GM23338 (cell line): ENCODE data around the gene DNAH10. TPM values are rescaled to one million over a fixed set of nuclear protein-coding genes. Genes with fewer than 3 reads are reported as not detected.

Experiments used
- ATAC-seq: fragments of 200-7000 bp; cut with Tn5 transposase; 3 replicates; pipeline ENCODE4 v1.9.1; 2020
- DNase-seq: peaks from one replicate; pipeline ENCODE4 v3.0.0-alpha.2; 2015; ENCODE audit warnings: low spot score
- H2AFZ ChIP-seq: fragments of 200-600 bp; sonication (generic); 2 replicates; pipeline ENCODE4 v1.8.0; 2016; ENCODE audit warnings: antibody characterized with exemption, mild to moderate bottlenecking, moderate library complexity
- H3F3A ChIP-seq: fragments of 200-600 bp; sonication (generic); replicated peaks from 2 replicates; pipeline ENCODE4 v1.8.0; 2017; ENCODE audit warnings: antibody characterized with exemption, mixed run types, low read depth
- H3K27ac ChIP-seq: fragments of 200-600 bp; sonication (generic); 2 replicates; pipeline ENCODE4 v1.6.1; 2016; ENCODE audit warnings: low read depth
- H3K27me3 ChIP-seq: fragments of 200-600 bp; sonication (generic); 2 replicates; pipeline ENCODE4 v1.8.0; 2016; ENCODE audit warnings: mild to moderate bottlenecking, mixed run types, moderate library complexity; ENCODE audit not compliant: insufficient read depth
- H3K36me3 ChIP-seq: fragments of 200-600 bp; sonication (generic); 2 replicates; pipeline ENCODE4 v1.8.0; 2016; ENCODE audit warnings: mild to moderate bottlenecking; ENCODE audit not compliant: insufficient read depth
- H3K4me1 ChIP-seq: fragments of 200-600 bp; sonication (generic); 2 replicates; pipeline ENCODE4 v1.8.0; 2016; ENCODE audit warnings: mild to moderate bottlenecking, moderate library complexity; ENCODE audit not compliant: insufficient read depth
- H3K4me2 ChIP-seq: fragments of 200-600 bp; sonication (generic); 2 replicates; pipeline ENCODE4 v1.7.1; 2017; ENCODE audit warnings: mixed run types
- H3K4me3 ChIP-seq: fragments of 200-600 bp; sonication (generic); 2 replicates; pipeline ENCODE4 v1.6.1; 2016; ENCODE audit warnings: mixed run types
- H3K79me2 ChIP-seq: fragments of 200-600 bp; sonication (generic); replicated peaks from 2 replicates; pipeline ENCODE4 v1.8.0; 2017; ENCODE audit warnings: mild to moderate bottlenecking; ENCODE audit not compliant: insufficient read depth
- H3K9me2 ChIP-seq: fragments of 200-600 bp; sonication (generic); 2 replicates; pipeline ENCODE4 v1.8.0; 2017; ENCODE audit not compliant: insufficient read depth
- H4K20me1 ChIP-seq: fragments of 200-600 bp; sonication (generic); replicated peaks from 2 replicates; pipeline ENCODE4 v1.8.0; 2017; ENCODE audit warnings: mild to moderate bottlenecking; ENCODE audit not compliant: insufficient read depth
- H3K27ac Mint-ChIP-seq: 2 replicates; pipeline ENCODE4 v1.8.0; 2020; ENCODE audit warnings: inconsistent platforms, mild to moderate bottlenecking, moderate library complexity, mixed read lengths
- H3K27me3 Mint-ChIP-seq: 3 replicates; pipeline ENCODE4 v1.8.0; 2022; ENCODE audit warnings: low read depth, mild to moderate bottlenecking, moderate library complexity, mixed read lengths, inconsistent platforms; ENCODE audit not compliant: insufficient read depth, poor library complexity
- H3K36me3 Mint-ChIP-seq: 3 replicates; pipeline ENCODE4 v1.8.0; 2021; ENCODE audit warnings: low read depth, mild to moderate bottlenecking, inconsistent platforms, moderate library complexity, mixed read lengths
- H3K4me1 Mint-ChIP-seq: 3 replicates; pipeline ENCODE4 v1.8.0; 2020; ENCODE audit warnings: mild to moderate bottlenecking, inconsistent platforms, mixed read lengths
- H3K4me3 Mint-ChIP-seq: 3 replicates; pipeline ENCODE4 v1.8.0; 2021; ENCODE audit warnings: moderate library complexity, mild to moderate bottlenecking, inconsistent platforms, mixed read lengths
- H3K9me3 Mint-ChIP-seq: 3 replicates; pipeline ENCODE4 v1.8.0; 2020; ENCODE audit warnings: moderate library complexity, mild to moderate bottlenecking, inconsistent platforms, mixed read lengths
- CREB1 ChIP-seq: fragments of 250-450 bp; sonication (Bioruptor Pico); IDR thresholded peaks from 2 replicates; pipeline ENCODE4 v1.5.0; 2020; ENCODE audit warnings: low read depth, mild to moderate bottlenecking, moderate library complexity
- CTCF ChIP-seq, 2 experiments: fragments of 200-600 bp in 1 of 2; sonication (generic) in 1 of 2; conservative IDR thresholded peaks; 2 replicates each; pipeline versions ENCODE4 v1.5.1 to v1.6.1; 2016 to 2017; ENCODE audit warnings: antibody characterized with exemption in 2 of 2, low read depth in 2 of 2, mild to moderate bottlenecking in 2 of 2, moderate library complexity in 1 of 2
- ETS1 ChIP-seq: IDR thresholded peaks from 2 replicates; pipeline ENCODE4 v1.6.1; 2016; ENCODE audit warnings: antibody characterized with exemption
- EZH2 ChIP-seq: fragments of 200-600 bp; sonication (generic); IDR thresholded peaks from one replicate; pipeline ENCODE4 v1.8.0; 2017; ENCODE audit warnings: antibody characterized with exemption, mild to moderate bottlenecking, low read depth; ENCODE audit not compliant: unreplicated experiment
- JUNB ChIP-seq: IDR thresholded peaks from one replicate; pipeline ENCODE4 v1.6.1; 2016; ENCODE audit warnings: antibody characterized with exemption; ENCODE audit not compliant: unreplicated experiment
- POLR2AphosphoS5 ChIP-seq: IDR thresholded peaks from 2 replicates; pipeline ENCODE4 v1.6.1; 2016; ENCODE audit warnings: antibody characterized with exemption, low read depth
- STAT1 ChIP-seq: IDR thresholded peaks from one replicate; pipeline ENCODE4 v1.6.1; 2016; ENCODE audit warnings: antibody characterized with exemption; ENCODE audit not compliant: unreplicated experiment
- ZNF331 ChIP-seq: fragments of 250-450 bp; sonication (Bioruptor Pico); IDR thresholded peaks from 2 replicates; pipeline ENCODE4 v1.5.0; 2020; ENCODE audit warnings: low read depth, mild to moderate bottlenecking, moderate library complexity
- polyA plus RNA-seq: library from polyadenylated mRNA; unstranded; fragments of >200 nt; fragmentation: Nextera tagmentation; extraction: Ambion mirVana; gene quantifications from 2 replicates; pipeline ENCODE4 v1.2.1, GENCODE V29; 2016
- total RNA-seq: library from RNA; depleted of rRNA; stranded (reverse); fragments of >200 nt; shearing (Covaris generic); gene quantifications from 2 replicates; pipeline ENCODE4 v1.2.3, GENCODE V29; 2014
- TF ChIP-seq, protein P1 (sequence below): fragments of 250-450 bp; sonication (Bioruptor Pico); IDR thresholded peaks from 2 replicates; pipeline ENCODE4 v1.5.0; 2020; ENCODE audit warnings: mild to moderate bottlenecking, moderate library complexity
- TF ChIP-seq, protein P2 (sequence below): IDR thresholded peaks from one replicate; pipeline ENCODE4 v1.6.1; 2018; ENCODE audit warnings: antibody characterized with exemption; ENCODE audit not compliant: unreplicated experiment

DNAH10 gene
- total and polyA plus RNA-seq, 2 experiments from 2014 or later: 0.03 TPM

DNA sequence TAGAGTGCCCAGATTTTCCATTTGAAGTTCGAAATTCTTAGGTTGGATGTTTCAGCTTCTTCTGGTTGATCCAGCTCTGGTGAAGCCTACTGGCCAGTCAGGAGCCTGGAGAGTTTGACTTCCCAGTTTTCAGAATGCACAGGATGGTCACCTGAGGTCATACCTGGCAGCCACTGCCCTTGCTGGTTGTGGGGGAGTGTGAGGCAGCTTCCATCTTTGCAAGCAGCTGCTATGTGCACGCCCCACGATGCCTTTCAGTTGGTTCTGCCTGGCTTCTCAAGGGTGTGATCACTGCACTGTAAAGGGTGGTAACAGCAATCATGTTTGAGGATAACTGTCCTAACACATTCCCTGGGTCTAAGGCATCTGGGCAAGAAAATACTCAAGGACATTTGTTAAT, 195.1 kb downstream of the DNAH10 start (continued):
- TF ChIP-seq, protein P1, sequence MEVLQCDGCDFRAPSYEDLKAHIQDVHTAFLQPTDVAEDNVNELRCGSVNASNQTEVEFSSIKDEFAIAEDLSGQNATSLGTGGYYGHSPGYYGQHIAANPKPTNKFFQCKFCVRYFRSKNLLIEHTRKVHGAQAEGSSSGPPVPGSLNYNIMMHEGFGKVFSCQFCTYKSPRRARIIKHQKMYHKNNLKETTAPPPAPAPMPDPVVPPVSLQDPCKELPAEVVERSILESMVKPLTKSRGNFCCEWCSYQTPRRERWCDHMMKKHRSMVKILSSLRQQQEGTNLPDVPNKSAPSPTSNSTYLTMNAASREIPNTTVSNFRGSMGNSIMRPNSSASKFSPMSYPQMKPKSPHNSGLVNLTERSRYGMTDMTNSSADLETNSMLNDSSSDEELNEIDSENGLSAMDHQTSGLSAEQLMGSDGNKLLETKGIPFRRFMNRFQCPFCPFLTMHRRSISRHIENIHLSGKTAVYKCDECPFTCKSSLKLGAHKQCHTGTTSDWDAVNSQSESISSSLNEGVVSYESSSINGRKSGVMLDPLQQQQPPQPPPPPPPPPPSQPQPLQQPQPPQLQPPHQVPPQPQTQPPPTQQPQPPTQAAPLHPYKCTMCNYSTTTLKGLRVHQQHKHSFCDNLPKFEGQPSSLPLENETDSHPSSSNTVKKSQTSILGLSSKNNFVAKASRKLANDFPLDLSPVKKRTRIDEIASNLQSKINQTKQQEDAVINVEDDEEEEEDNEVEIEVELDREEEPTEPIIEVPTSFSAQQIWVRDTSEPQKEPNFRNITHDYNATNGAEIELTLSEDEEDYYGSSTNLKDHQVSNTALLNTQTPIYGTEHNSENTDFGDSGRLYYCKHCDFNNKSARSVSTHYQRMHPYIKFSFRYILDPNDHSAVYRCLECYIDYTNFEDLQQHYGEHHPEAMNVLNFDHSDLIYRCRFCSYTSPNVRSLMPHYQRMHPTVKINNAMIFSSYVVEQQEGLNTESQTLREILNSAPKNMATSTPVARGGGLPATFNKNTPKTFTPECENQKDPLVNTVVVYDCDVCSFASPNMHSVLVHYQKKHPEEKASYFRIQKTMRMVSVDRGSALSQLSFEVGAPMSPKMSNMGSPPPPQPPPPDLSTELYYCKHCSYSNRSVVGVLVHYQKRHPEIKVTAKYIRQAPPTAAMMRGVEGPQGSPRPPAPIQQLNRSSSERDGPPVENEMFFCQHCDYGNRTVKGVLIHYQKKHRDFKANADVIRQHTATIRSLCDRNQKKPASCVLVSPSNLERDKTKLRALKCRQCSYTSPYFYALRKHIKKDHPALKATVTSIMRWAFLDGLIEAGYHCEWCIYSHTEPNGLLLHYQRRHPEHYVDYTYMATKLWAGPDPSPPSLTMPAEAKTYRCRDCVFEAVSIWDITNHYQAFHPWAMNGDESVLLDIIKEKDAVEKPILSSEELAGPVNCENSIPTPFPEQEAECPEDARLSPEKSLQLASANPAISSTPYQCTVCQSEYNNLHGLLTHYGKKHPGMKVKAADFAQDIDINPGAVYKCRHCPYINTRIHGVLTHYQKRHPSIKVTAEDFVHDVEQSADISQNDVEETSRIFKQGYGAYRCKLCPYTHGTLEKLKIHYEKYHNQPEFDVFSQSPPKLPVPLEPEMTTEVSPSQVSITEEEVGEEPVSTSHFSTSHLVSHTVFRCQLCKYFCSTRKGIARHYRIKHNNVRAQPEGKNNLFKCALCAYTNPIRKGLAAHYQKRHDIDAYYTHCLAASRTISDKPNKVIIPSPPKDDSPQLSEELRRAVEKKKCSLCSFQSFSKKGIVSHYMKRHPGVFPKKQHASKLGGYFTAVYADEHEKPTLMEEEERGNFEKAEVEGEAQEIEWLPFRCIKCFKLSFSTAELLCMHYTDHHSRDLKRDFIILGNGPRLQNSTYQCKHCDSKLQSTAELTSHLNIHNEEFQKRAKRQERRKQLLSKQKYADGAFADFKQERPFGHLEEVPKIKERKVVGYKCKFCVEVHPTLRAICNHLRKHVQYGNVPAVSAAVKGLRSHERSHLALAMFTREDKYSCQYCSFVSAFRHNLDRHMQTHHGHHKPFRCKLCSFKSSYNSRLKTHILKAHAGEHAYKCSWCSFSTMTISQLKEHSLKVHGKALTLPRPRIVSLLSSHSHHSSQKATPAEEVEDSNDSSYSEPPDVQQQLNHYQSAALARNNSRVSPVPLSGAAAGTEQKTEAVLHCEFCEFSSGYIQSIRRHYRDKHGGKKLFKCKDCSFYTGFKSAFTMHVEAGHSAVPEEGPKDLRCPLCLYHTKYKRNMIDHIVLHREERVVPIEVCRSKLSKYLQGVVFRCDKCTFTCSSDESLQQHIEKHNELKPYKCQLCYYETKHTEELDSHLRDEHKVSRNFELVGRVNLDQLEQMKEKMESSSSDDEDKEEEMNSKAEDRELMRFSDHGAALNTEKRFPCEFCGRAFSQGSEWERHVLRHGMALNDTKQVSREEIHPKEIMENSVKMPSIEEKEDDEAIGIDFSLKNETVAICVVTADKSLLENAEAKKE (CRISPR knock-in tag): no peak
- no peak for TF ChIP-seq ZNF331
- no peak for TF ChIP-seq EZH2
- TF ChIP-seq CREB1 (CRISPR knock-in tag): no peak
- TF ChIP-seq CTCF (conservative IDR thresholded peaks at IDR 0.05; ENCODE audit: low read depth in 2 of 2): no peak
- TF ChIP-seq STAT1: no peak
- no peak for TF ChIP-seq JUNB

DNA sequence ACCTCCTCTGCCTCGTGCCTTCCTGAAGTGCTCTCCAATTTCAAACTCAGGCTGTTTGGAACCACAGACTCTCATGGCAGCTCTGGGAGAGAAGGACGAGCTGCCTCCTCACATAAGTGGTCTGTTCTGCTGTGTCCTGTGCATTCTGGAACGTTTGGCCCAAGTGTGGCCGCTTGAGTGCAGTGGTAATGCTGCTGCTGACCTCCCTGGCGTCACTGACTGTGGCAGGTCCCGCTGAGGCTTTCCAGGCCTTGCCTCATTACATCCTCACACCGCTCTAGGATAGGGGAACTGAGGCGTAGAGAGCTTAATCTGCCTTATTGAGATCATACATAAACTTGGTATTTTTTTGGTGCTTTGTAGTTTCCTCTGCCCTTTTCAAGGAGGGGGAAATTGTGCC, 196.4 kb downstream of the DNAH10 start:
- Mint-ChIP-seq H3K9me3 (no peaks in the 10 kb centered on the region), H3K4me3 (no peak overlapping the region), H3K36me3 (no peaks in the 10 kb centered on the region), H3K27ac (no peak overlapping the region), H3K4me1 (no peaks in the 10 kb centered on the region; the same call in 2 of the 3 replicates), H3K27me3 (peaks cover 45% of the 10 kb centered on the region)
- H3K4me3 ChIP-seq: no peak overlapping the region
- peaks cover 2% of the 10 kb centered on the region; the same call in 1 of the 2 replicates for H4K20me1 ChIP-seq
- H3K79me2 ChIP-seq: no peaks in the 10 kb centered on the region
- H3K27me3 ChIP-seq: peaks cover 95% of the 10 kb centered on the region
- no peaks in the 10 kb centered on the region for H3F3A ChIP-seq
- H3K4me2 ChIP-seq: no peak overlapping the region
- H3K4me1 ChIP-seq: no peaks in the 10 kb centered on the region
- no peak overlapping the region for H2AFZ ChIP-seq
- ATAC-seq: no peak
- no peaks in the 10 kb centered on the region for H3K9me2 ChIP-seq
- no peak for TF ChIP-seq JUNB
- TF ChIP-seq ETS1: no peak
- TF ChIP-seq, protein P2, sequence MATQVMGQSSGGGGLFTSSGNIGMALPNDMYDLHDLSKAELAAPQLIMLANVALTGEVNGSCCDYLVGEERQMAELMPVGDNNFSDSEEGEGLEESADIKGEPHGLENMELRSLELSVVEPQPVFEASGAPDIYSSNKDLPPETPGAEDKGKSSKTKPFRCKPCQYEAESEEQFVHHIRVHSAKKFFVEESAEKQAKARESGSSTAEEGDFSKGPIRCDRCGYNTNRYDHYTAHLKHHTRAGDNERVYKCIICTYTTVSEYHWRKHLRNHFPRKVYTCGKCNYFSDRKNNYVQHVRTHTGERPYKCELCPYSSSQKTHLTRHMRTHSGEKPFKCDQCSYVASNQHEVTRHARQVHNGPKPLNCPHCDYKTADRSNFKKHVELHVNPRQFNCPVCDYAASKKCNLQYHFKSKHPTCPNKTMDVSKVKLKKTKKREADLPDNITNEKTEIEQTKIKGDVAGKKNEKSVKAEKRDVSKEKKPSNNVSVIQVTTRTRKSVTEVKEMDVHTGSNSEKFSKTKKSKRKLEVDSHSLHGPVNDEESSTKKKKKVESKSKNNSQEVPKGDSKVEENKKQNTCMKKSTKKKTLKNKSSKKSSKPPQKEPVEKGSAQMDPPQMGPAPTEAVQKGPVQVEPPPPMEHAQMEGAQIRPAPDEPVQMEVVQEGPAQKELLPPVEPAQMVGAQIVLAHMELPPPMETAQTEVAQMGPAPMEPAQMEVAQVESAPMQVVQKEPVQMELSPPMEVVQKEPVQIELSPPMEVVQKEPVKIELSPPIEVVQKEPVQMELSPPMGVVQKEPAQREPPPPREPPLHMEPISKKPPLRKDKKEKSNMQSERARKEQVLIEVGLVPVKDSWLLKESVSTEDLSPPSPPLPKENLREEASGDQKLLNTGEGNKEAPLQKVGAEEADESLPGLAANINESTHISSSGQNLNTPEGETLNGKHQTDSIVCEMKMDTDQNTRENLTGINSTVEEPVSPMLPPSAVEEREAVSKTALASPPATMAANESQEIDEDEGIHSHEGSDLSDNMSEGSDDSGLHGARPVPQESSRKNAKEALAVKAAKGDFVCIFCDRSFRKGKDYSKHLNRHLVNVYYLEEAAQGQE: no peak
- TF ChIP-seq POLR2AphosphoS5: no peak
- no peak for TF ChIP-seq ZNF331
- no peak for DNase-seq
- H3K36me3 ChIP-seq: no peaks in the 10 kb centered on the region
- no peak overlapping the region for H3K27ac ChIP-seq
